GM20000 (cell line): Measurements from ENCODE around the gene MMEL1.

Experiments
- DNase-seq: peaks from one replicate; pipeline ENCODE4 v3.0.0; 2012; ENCODE audit warnings: low spot score
- TF ChIP-seq, protein P1 (sequence below): IDR thresholded peaks from 2 replicates; pipeline ENCODE4 v1.5.1; 2012; ENCODE audit warnings: mild to moderate bottlenecking, control low read depth; ENCODE audit errors: extremely low read depth, missing control alignments

The MMEL1 gene

DNA sequence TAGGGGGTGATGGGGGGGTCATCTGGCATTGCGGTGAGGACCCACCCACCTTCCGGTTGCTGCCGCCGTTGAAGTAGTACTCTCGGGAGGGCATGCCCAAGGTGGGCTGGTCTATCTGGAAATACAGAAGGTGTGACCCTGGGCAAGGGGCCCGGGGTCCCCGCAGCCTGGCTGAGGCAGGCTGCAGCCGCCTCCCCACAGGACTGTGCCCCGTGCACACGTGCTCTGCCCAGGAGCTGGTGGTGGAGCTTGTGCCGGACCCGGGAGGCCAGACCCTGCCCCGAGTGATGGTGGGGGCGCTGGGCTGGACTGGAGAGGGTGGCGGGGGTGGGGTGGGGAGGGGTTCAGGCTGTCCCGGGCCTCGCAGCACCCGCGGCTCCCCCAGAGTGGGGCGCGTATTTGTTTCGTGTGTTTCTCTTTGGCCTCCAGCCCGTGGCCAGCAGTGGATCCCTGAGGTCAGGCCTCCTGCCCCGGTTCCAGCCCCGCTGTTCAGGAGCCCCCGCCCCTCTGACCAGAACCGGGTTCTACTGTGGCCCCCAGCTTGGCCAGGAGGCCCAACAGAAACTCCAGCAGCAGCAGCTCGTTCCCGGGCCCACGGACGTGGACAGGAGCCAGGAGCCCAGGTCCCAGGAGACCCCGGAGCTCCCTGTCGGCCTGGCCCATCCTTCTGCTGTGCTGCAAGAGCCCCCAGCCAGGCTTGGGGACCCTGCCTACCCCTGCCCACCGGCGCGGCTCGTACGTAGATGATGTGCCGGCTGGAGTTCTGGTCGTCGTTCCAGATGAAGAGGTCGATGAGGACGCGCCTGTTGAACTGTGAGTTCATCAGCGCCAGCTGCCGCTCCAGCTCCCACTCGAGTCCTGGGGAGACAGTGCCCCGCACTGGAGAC, 27.1 kb downstream of the MMEL1 start:
- no peak for DNase-seq
- TF ChIP-seq, protein P1, sequence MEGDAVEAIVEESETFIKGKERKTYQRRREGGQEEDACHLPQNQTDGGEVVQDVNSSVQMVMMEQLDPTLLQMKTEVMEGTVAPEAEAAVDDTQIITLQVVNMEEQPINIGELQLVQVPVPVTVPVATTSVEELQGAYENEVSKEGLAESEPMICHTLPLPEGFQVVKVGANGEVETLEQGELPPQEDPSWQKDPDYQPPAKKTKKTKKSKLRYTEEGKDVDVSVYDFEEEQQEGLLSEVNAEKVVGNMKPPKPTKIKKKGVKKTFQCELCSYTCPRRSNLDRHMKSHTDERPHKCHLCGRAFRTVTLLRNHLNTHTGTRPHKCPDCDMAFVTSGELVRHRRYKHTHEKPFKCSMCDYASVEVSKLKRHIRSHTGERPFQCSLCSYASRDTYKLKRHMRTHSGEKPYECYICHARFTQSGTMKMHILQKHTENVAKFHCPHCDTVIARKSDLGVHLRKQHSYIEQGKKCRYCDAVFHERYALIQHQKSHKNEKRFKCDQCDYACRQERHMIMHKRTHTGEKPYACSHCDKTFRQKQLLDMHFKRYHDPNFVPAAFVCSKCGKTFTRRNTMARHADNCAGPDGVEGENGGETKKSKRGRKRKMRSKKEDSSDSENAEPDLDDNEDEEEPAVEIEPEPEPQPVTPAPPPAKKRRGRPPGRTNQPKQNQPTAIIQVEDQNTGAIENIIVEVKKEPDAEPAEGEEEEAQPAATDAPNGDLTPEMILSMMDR: no peak

DNA sequence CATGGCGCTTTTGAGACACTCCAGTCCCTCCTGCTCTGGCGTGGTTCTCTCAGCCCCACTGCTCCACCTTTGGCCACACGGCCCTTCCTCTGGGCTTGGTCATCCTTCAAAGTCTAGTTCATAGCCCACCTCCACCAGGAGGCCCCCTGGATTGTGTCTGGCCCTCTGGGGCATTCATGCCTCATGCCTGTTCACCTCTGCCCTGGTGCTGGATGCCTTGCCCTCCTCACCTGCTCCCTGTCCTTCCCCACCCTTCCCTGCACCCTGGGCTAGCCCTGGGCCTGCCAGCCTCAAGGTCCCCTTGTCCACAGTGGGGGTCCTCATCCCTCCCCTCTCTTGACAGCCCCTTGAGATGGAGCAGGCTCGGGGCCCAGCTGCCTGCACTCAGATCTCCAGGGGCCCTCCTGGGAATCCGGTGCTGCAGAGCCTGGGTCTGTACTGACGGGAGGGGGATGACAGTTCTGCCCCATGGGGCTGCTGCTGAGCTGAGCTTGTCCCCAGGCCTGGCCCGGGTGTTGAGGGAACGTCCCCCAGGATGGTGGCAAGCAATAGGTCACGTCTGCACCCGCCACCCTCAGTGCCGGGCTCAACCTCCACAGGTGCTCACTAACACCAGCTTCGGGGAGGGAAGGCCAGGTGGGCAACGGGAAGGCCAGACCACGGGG, 27.8 kb downstream of the MMEL1 start:
- TF ChIP-seq, protein P1: no peak
- DNase-seq: no peak

DNA sequence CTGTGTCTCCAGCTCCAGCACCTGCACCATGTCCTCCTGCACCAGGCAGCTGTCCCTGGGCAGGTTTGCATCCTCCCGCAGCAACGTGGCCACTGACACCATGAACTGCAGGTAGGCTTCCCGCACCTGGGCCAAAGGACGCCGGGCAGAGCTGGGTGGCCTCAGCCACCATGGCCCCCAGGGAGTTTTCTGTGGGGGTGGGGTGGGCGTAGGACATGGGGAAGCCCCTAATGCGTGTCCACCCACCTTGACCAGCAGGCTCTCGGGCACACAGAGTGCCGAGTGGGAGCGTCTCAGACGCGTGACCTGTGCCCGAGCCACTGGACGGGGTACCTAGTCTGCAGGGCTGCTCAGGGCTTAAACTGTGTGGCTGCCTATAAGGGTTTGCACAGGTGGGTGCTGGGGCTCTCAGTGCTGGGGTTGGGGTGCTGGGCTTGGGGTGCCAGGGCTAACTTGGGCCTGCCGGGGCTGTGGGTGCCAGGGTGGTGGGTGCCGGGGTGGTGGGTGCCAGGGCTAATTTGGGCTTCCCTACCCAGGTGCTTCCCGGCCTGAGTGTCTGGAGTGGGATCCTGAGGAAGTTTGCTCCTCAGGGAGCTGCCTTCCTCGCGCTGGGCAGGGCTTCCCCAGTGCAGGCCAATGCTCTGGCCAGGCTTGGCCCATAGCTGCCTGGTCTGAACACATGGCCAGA, 28.5 kb downstream of the MMEL1 start:
- TF ChIP-seq, protein P1: no peak
- DNase-seq: no peak

DNA sequence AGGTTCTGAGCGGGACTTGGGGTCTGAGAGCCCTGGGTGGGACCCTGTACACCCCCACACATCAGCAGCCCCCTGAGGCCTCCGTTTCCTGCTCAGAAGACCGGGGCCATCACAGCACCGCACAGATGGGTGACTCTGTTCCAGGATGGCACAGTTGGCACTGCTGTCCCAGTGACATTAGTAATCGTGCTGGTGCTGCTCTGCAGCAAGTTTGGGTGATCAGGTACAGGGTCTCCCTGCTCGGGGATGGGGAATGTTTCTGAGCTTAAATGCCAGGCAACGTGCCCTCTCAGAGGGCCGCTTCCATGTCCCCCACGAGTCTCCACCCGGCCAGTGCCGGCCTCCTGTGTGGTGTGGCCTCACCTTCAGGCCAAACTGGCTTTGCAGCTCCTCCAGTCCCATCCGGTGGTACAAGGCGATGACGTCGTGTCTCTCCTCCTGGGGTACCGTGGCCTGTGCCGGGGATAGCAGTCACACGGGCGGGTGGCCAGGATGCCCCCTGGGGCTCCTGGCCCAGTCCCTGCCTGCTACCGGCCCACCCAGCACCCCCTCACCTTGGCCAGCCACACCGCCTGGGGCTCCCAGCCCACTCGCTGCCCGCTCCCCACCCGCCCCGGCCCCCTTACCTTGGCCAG, 29.2 kb downstream of the MMEL1 start:
- TF ChIP-seq, protein P1: no peak
- no peak for DNase-seq

DNA sequence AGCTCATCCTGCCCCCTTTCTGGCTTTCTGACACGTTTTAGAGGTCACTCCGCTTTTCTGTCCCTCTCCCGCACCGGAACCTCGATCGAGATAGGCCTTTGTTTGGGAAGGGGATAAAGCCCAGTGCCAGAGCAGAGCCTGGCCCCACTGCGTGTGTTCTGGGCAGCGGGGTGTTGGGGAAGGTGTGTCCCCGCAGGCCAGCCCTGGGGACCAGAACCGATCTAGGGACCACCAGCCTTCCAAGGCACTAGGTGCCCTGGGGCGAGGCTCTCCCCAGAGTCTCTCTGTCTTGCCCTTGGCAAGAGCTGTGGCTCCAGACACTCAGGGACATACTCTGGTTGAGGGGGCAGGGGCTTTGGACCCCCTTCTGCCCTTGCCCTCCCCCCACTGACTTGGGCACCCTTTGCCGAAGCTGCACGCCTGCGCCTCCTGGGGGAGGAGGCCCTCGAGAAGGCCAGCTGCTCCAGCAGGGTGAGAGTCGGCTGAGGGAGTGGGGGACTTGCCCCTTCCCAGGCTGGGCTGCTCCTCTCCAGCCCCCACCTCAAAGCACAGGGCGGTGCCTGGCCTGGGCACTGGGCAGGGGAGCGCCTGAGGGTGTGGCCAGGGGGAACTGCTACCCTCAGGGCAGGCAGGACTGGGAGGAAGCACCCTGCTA, 29.8 kb downstream of the MMEL1 start:
- TF ChIP-seq, protein P1: no peak
- DNase-seq: no peak

DNA sequence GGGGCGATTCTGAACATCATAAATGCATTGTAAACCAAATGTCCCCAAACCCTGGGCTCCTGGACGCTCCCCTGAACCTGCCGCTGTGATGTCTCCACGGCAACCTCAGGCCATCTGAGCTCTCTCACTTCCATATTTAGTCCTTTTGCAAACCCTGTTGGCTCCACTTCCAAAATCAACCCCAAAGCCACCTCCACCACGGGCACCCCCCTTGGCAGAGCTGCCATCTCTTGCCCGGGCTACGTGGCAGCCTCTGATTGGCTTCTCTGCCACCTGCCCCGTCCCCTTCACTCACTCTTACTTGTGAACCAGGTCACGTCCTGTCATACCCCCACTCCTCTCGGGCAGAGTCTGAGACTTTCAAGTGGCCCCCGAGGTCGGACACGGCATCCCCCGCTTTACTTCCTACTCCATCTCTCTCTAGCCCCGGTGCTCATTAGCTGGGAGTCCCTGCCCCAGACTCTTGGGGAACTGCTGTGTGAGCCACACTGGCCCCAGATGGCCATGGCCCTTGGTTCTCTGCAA, 30.4 kb downstream of the MMEL1 start:
- TF ChIP-seq, protein P1: no peak
- DNase-seq: no peak
